SU-DHL-6 (cell line): ENCODE data around the gene RHBDF2.
"Not testable (repeated sequence)": the region's sequence is repeated elsewhere in the genome, so short reads cannot be mapped to it uniquely, and the experiment has no call there.

Experiments used
- H2AFZ ChIP-seq: fragments of 200-600 bp; sonication (generic); 2 replicates; pipeline ENCODE4 v1.6.1; 2014; ENCODE audit warnings: low read depth, mild to moderate bottlenecking, moderate library complexity, mixed read lengths, antibody characterized with exemption, low read length; ENCODE audit not compliant: severe bottlenecking
- H3F3A ChIP-seq: fragments of 200-600 bp; shearing (Covaris generic); 2 replicates; pipeline ENCODE4 v1.6.0; 2016; ENCODE audit warnings: antibody characterized with exemption, mild to moderate bottlenecking; ENCODE audit not compliant: insufficient read depth
- H3K27ac ChIP-seq: fragments of 200-600 bp; sonication (generic); 2 replicates; pipeline ENCODE4 v1.5.1; 2016; ENCODE audit warnings: low read depth, mild to moderate bottlenecking, low read length, moderate library complexity, mixed read lengths
- H3K27me3 ChIP-seq: fragments of 200-600 bp; sonication (generic), shearing (Covaris generic); 2 replicates; pipeline ENCODE4 v1.6.0; 2014; ENCODE audit warnings: mild to moderate bottlenecking, low read length
- H3K36me3 ChIP-seq: fragments of 200-600 bp; sonication (generic); 2 replicates; pipeline ENCODE4 v1.6.1; 2014; ENCODE audit warnings: mild to moderate bottlenecking, low read length, mixed read lengths
- H3K4me2 ChIP-seq: fragments of 300-600, 200-600 bp; shearing (Covaris generic), sonication (generic); 2 replicates; pipeline ENCODE4 v1.6.0; 2014; ENCODE audit warnings: low read length, low read depth, mild to moderate bottlenecking; ENCODE audit not compliant: poor library complexity, severe bottlenecking
- H3K4me3 ChIP-seq: fragments of 200-600 bp; sonication (generic); 2 replicates; pipeline ENCODE4 v1.5.1; 2014; ENCODE audit warnings: antibody characterized with exemption, low read length, mild to moderate bottlenecking, mixed read lengths; ENCODE audit not compliant: insufficient read depth, poor library complexity, severe bottlenecking
- H3K79me2 ChIP-seq: fragments of 200-600 bp; sonication (generic); 2 replicates; pipeline ENCODE4 v1.6.1; 2014; ENCODE audit warnings: mild to moderate bottlenecking, low read length, moderate library complexity; ENCODE audit not compliant: insufficient read depth
- H3K9ac ChIP-seq: fragments of 200-600 bp; sonication (generic); 2 replicates; pipeline ENCODE4 v1.7.0; 2014; ENCODE audit warnings: mild to moderate bottlenecking, low read length
- H3K9me2 ChIP-seq: fragments of 200-600 bp; sonication (generic); replicated peaks from 2 replicates; pipeline ENCODE4 v1.6.1; 2014; ENCODE audit warnings: low read length; ENCODE audit not compliant: insufficient read depth
- H3K9me3 ChIP-seq: fragments of 200-600 bp; sonication (generic); 2 replicates; pipeline ENCODE4 v1.6.1; 2014; ENCODE audit warnings: low read length, mixed read lengths; ENCODE audit not compliant: insufficient read depth
- H4K20me1 ChIP-seq: fragments of 200-600 bp; sonication (generic); 2 replicates; pipeline ENCODE4 v1.6.1; 2014; ENCODE audit warnings: low read depth, mild to moderate bottlenecking, antibody characterized with exemption, low read length, moderate library complexity, mixed read lengths
- CTCF ChIP-seq: fragments of 200-600 bp; sonication (generic); IDR thresholded peaks from one replicate; pipeline ENCODE4 v1.5.1; 2017; ENCODE audit warnings: antibody characterized with exemption, mild to moderate bottlenecking, low read length, moderate library complexity; ENCODE audit not compliant: insufficient read depth, poor library complexity, severe bottlenecking
- EZH2phosphoT487 ChIP-seq: fragments of 200-600 bp; sonication (generic), shearing (Covaris generic); conservative IDR thresholded peaks from 2 replicates; pipeline ENCODE4 v1.6.1; 2018; ENCODE audit warnings: mild to moderate bottlenecking, antibody characterized with exemption, low read length, moderate library complexity, mixed read lengths

Gene RHBDF2

GRCh38 chr17:76528156-76528527 lies 26.9 kb upstream of the RHBDF2 start:
- TF ChIP-seq EZH2phosphoT487 (no peak), CTCF (no peak)
- peak overlapping the region; percentile 56 for H3K27ac ChIP-seq
- peak overlapping the region; percentile 53 for H3K9ac ChIP-seq

GRCh38 chr17:76527430-76528111 lies 26.3 kb upstream of the RHBDF2 start:
- Histone ChIP-seq H3K36me3 (no peaks in the 10 kb centered on the region), H2AFZ (peak overlapping the region; percentile 92), H3K9ac (peak overlapping the region; percentile 37), H3K27me3 (no peaks in the 10 kb centered on the region), H3K79me2 (no peaks in the 10 kb centered on the region), H3F3A (no peaks in the 10 kb centered on the region), H4K20me1 (no peaks in the 10 kb centered on the region), H3K4me3 (peak overlapping the region; percentile 12), H3K27ac (peak overlapping the region; percentile 30; the same call in 1 of the 2 replicates), H3K9me2 (no peaks in the 10 kb centered on the region), H3K4me2 (peak overlapping the region; percentile 64), H3K9me3 (no peaks in the 10 kb centered on the region)
- TF ChIP-seq CTCF (no peak), EZH2phosphoT487 (no peak)

More at GRCh38 chr17:76528156-76528527, 26.9 kb upstream of the RHBDF2 start:
- H3K4me2 ChIP-seq = peak overlapping the region; percentile 64
- H3K4me3 ChIP-seq = peak overlapping the region; percentile 32
- H3K9me2 ChIP-seq = no peaks in the 10 kb centered on the region
- no peaks in the 10 kb centered on the region for H3K27me3 ChIP-seq
- no peaks in the 10 kb centered on the region for H3K9me3 ChIP-seq
- no peaks in the 10 kb centered on the region for H3F3A ChIP-seq
- no peaks in the 10 kb centered on the region for H3K79me2 ChIP-seq
- H4K20me1 ChIP-seq = no peaks in the 10 kb centered on the region
- H3K36me3 ChIP-seq = no peaks in the 10 kb centered on the region
- peak overlapping the region; percentile 92 for H2AFZ ChIP-seq

GRCh38 chr17:76527016-76527415 lies 25.8 kb upstream of the RHBDF2 start:
- H3K4me3 ChIP-seq, H4K20me1 ChIP-seq, H3K9me3 ChIP-seq, H3K36me3 ChIP-seq, H3K27me3 ChIP-seq, H3F3A ChIP-seq, H3K79me2 ChIP-seq, H3K27ac ChIP-seq, H3K9me2 ChIP-seq, H3K9ac ChIP-seq: not testable (repeated sequence)
- Histone ChIP-seq H3K4me2 (peak overlapping the region; percentile 64), H2AFZ (peak overlapping the region; percentile 92)

- H3K9me3 ChIP-seq, H3K27ac ChIP-seq, H3K4me2 ChIP-seq, H3K36me3 ChIP-seq, H3K79me2 ChIP-seq, H3F3A ChIP-seq, H4K20me1 ChIP-seq, H3K9ac ChIP-seq, H3K9me2 ChIP-seq, H3K4me3 ChIP-seq, H3K27me3 ChIP-seq, H2AFZ ChIP-seq: not testable (repeated sequence)
Observed at GRCh38 chr17:76525513-76525833, 24.2 kb upstream of the RHBDF2 start.
